OCI-M2 (cell line): ENCODE data around the gene SERINC2.
"Not testable (repeated sequence)": the region's sequence is repeated elsewhere in the genome, so short reads cannot be mapped to it uniquely, and the experiment has no call there.

ENCODE experiments used
- DNase-seq: peaks from one replicate; lab custom pipeline; 2025; ENCODE audit not compliant: unreplicated experiment; lab: John Stamatoyannopoulos, UW

Gene SERINC2

GRCh38 chr1:31460027-31460426, 47.0 kb downstream of the SERINC2 start:
- no peak for DNase-seq

DNA sequence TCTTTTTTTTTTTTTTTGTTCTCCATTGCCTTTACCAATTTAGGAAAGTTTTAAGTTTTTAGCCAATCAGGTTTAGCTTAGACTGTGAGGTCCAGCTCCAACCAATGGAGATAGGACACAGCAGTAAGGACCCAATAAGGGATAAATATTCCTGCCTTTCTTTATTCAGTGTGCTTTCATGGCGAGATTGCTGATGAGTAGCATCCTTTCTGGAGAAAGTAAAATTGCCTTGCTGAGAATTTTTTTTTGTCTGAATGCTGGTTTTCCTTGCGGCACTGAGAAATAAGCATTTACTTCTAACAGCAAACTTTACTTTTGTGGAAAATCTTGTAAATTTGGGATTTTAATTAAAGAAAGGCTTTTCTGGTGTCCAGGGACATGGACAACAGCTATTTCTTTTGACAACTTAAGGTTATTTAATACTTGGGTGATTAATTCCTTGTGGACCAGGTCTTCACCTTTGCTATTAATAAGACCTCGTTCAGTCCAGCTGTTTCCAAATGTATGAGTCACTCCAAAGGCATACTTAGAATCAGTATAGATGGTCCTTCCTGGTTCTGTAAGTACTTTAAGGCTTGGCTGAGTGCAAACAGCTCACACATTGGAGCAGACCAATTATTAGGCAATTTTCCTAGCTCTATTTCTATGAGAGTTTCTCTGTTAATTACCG, 54.1 kb downstream of the SERINC2 start:
- DNase-seq: no peak

DNA sequence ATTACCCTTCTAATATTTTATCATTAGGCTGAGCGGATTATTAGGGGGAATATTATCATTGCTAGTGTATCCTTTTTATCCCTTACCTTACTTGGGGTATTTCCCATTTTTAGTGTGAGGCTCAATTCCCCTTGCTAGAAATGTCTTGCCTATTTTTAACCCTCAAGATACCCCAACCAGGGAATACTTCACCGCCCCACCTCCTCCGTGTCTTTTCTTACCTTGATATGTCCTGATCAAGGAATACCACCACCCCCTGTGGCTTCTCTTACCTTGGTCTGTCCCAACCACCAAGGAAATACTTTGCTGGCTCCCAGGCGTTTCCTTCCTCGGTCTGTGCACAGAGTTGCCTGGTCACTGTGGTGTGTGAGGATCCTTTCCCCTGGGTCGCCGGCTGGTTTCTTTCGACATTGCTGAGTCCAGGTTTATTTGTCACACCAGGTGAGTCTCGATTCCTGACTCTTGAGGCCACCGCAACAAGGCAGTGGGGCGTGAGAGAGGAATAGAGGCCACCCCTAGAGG, 57.8 kb downstream of the SERINC2 start:
- DNase-seq: no peak

DNA sequence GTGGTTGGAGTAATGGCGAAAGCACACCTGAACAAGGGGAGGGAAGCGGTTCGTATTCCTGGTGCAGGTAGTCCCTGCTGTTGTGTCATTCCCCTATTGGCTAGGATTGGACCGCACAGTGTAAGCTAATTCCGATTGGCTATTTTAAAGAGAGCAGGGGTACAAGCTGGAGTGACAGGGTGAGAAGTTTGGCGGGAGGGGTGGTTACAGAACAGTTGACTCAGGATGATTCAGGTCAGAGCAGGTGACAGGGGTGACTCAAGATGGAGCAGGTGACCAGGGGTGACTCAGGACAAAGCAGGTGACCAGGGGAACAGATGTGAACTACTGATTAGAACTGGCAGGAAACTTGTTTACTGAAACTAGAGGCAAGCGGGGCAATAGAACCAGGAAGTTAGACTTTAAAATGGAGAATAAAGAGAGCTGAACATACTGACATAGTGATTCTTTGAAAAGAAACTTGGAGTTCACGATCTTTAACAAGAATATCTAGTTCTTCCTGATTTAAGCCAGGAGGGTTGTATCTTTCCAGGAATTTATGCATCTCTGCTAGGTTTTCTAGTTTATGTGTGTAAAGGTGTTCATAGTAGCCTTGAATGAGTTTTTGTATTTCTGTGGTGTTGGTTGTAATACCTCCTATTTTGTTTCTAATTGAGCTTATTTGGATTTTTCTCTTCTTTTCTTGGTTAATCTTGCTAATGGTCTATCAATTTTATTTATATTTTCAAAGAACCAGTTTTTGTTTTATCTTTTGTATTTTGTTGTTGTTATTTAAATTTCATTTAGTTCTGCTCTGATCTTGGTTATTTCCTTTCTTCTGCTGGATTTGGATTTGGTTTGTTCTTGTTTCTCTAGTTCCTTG, 58.7 kb downstream of the SERINC2 start:
- DNase-seq: not testable (repeated sequence)

DNA sequence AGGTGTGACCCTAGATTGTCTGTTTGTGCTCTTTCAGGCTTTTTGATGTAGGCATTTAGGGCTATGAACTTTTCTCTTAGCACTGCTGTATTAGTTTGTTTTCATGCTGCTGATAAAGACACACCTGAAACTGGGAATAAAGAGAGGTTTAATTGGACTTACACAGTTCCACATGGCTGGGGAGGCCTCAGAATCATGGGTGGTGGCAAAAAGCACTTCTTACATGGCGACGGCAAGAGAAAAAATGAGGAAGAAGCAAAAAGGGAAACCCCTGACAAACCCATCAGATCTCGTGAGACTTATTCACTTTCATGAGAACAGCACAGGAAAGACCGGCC, 59.3 kb downstream of the SERINC2 start:
- not testable (repeated sequence) for DNase-seq

DNA sequence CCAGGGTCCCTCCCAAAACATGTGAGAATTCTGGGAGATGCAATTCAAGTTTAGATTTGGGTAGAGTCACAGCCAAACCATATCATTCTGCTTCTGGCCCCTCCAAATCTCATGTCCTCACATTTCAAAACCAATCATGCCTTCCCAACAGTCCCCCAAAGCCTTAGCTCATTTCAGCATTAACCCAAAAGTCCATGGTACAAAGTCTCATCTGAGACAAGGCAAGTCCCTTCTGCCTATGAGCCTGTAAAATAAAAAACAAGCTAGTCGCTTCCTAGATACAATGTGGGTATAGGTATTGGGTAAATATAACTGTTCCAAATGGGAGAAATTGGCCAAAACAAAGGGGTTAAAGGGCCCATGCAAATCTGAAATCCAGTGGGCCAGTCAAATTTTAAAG, 59.7 kb downstream of the SERINC2 start:
- not testable (repeated sequence) for DNase-seq

DNA sequence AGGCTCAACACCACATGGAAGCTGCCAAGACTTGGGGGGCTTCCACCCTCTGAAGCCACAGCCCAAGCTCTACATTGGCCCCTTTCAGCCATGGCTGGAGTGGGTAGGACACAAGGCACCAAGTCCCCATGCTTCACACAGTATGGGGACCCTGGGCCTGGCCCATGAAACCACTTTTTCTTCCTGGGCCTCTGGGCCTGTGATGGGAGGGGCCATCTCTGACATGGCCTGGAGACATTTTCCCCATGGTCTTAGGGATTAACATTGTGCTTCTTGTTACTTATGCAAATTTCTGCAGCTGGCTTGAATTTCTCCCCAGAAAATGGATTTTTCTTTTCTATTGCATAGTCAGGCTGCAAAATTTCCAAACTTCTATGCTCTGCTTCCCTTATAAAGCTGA, 60.5 kb downstream of the SERINC2 start:
- not testable (repeated sequence) for DNase-seq

GRCh38 chr1:31474567-31474966, 61.6 kb downstream of the SERINC2 start:
- not testable (repeated sequence) for DNase-seq

- DNase-seq: no peak
Observed at GRCh38 chr1:31476891-31477846, 64.2 kb downstream of the SERINC2 start.

- DNase-seq: no peak
Observed at GRCh38 chr1:31478167-31478566, 65.2 kb downstream of the SERINC2 start.

- no peak for DNase-seq
Observed at GRCh38 chr1:31479811-31480210, 66.8 kb downstream of the SERINC2 start.

DNA sequence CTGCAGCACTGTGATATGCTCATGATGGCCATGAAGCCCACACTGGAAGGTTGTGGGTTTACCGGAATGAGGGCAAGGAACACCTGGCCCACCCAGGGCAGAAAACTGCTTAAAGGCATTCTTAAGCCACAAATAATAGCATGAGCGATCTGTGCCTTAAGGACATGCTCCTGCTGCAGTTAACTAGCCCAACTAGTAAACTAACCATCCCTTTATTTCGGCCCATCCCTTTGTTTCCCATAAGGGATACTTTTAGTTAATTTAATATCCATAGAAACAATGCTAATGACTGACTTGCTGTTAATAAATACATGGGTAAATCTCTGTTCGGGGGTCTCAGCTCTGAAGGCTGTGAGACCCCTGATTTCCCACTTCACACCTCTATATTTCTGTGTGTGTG, 67.4 kb downstream of the SERINC2 start:
- DNase-seq: not testable (repeated sequence)

- no peak for DNase-seq
Observed at GRCh38 chr1:31482482-31483011, 69.5 kb downstream of the SERINC2 start.

DNA sequence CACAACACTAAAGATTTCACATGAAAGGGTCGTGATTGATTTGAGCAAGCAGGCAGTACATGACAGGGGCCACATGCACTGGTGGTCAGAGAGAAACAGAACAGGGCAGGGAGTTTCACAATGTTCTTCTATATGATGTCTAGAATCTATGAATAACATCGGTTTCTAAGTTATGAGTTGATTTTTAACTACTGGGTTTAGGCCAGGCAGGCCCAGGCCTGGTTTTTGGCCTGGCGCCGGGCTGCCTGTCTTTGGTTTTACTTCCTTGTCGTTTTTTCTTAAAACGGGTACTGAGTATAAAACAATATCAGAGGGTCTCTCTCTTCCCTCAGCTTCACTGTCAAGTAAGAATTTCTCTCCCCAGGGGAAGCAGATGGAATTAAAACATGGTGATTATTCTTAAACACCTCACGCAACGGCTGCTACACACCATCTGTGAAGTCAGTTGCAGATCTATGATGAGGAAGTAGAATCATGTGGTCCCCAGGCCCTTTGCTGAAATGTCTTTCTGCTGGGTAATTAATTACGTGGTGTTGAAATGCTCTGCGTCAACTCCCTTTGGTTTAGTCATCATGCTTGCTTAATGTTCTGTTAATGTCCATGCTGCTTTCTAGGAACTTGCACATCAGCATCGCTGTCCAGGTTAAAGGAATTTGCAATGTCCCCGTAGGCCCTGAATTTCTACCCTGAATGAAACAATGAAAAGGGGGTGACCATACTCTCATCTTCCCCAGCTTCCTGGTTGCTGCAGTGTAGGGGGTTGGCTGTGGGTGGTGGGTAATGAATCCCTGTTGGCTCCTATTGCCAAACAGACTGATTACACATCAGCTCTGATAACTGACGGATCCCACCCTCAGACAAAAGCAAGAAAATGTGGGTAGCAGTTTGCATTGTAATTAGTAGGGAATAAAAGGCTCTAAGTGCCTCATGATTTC, 70.3 kb downstream of the SERINC2 start:
- DNase-seq: no peak
